ENCODE measurements around the gene UBE2L6.
A peak's percentile ranks its signal among the peaks of the same experiment; 100 is the strongest.
"Not testable (repeated sequence)": the region's sequence is repeated elsewhere in the genome, so short reads cannot be mapped to it uniquely, and the experiment has no call there.

The UBE2L6 gene

GRCh38 chr11:57536947-57537619, 30.4 kb downstream of the UBE2L6 start, which contains the start of gene SMTNL1:
Gene SMTNL1 (plus strand): TSS chr11:57537595. CDS start chr11:57542643, 5,048 bp downstream.
- TF ChIP-seq CTCF (IDR thresholded peaks at IDR 0.05; ENCODE audit: insufficient read depth, low read depth, low read length, missing control alignments) = no peak
- DNase-seq (ENCODE audit: low read depth) = no peak
- H3K4me3 ChIP-seq (ENCODE audit: low read length) = no peak within 1 kb of the TSS

- not testable (repeated sequence) for H3K4me3 ChIP-seq (ENCODE audit: low read length); DNase-seq (ENCODE audit: low read depth)
These were observed 33.0 kb downstream of the UBE2L6 start for GRCh38 chr11:57534449-57534848.

- H3K4me3 ChIP-seq (ENCODE audit: low read length) = peak within 1 kb of the TSS; percentile 99
- no peak for TF ChIP-seq CTCF (IDR thresholded peaks at IDR 0.05; ENCODE audit: insufficient read depth, low read depth, low read length, missing control alignments)
These were observed 36.6 kb downstream of the UBE2L6 start, which contains the start of gene TIMM10 for GRCh38 chr11:57530596-57531507. Gene TIMM10 (minus strand): TSS chr11:57530754. CDS start chr11:57530189, 565 bp downstream.

DNA sequence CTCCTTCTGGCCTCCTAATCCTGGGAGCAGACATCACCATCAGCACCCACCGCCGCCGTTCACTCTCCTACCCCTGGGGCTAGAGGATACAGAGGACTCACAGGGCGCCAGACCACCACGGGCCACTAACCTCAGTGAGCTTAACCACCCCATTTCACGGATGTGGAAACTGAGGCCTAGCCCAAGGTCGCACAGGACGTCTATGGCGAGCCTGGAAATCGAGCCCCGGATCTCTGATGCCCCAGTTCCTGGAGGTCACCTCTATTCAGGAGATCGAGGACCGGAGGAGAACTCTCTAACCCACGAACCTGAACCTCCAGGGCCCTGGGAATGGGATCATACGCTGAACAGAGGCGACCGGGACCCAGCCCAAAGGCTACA, 37.3 kb downstream of the UBE2L6 start:
- peak overlapping the region; percentile 99 for H3K4me3 ChIP-seq (ENCODE audit: low read length)
- no peak for DNase-seq (ENCODE audit: low read depth)
- no peak for TF ChIP-seq CTCF (IDR thresholded peaks at IDR 0.05; ENCODE audit: insufficient read depth, low read depth, low read length, missing control alignments)

More at GRCh38 chr11:57530596-57531507, 36.6 kb downstream of the UBE2L6 start, which contains the start of gene TIMM10:
- DNase-seq (ENCODE audit: low read depth) = peak; percentile 100

DNA sequence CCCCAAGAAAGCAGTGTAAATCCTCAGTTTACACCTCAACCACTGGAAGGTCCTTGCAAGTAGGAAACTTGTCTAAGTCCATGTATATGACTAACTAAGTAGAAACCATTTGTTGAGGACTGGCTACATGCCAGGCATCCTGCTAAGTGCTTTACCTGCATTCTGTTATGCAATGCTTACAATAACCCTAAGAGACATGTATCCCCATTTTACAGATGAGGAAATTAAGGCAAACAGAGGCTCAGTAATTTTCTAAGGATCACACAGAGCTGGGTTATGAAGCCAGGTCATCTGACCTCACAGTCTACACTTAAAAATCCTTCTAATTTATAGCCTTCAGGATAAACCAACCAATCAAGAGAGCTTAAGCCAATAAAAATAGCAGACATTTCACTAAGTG, 38.5 kb downstream of the UBE2L6 start:
- no peak for TF ChIP-seq CTCF (IDR thresholded peaks at IDR 0.05; ENCODE audit: insufficient read depth, low read depth, low read length, missing control alignments)
- no peak overlapping the region for H3K4me3 ChIP-seq (ENCODE audit: low read length)
- peak; percentile 54 for DNase-seq (ENCODE audit: low read depth)

DNA sequence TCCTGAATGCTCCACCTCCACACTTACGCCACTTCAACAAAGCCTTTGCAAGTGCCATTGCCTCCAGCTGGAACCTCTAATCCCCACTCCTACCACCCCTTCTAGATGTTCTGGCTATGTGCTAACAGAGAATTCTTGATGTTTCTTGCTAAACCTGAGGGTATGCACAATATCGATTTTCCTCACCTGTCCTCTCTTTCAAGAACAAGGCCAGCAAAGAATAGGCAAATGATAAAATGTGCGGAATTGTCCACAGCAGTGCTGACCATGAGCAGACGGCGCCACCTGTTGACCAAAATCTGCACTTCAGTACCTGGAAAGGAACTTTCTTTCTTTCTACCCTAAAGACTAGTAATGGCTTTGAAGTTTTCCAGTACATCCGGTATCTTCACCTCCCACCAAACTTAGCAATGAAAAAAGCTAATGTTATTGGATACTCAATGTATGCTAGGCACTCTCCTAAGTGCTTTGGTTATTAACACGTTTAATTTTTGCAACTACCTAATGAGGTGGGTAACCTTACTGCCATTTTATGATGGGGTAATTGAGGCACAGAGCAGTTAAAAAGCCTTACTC, 40.3 kb downstream of the UBE2L6 start:
- peak; percentile 70 for DNase-seq (ENCODE audit: low read depth)

More for the DNA sequence above, 40.3 kb downstream of the UBE2L6 start:
- no peak overlapping the region for H3K4me3 ChIP-seq (ENCODE audit: low read length)
- TF ChIP-seq CTCF (IDR thresholded peaks at IDR 0.05; ENCODE audit: insufficient read depth, low read depth, low read length, missing control alignments) = peak; percentile 97
